Measurements from ENCODE around the gene ERMAP. TPM values are rescaled to one million over a fixed set of nuclear protein-coding genes. Genes with fewer than 3 reads are reported as not detected.
A peak's percentile ranks its signal among the peaks of the same experiment; 100 is the strongest.

ERMAP gene
- total and polyA plus RNA-seq, 7 donors, result 1.4 to 3.7 (median 2.0) TPM

DNA sequence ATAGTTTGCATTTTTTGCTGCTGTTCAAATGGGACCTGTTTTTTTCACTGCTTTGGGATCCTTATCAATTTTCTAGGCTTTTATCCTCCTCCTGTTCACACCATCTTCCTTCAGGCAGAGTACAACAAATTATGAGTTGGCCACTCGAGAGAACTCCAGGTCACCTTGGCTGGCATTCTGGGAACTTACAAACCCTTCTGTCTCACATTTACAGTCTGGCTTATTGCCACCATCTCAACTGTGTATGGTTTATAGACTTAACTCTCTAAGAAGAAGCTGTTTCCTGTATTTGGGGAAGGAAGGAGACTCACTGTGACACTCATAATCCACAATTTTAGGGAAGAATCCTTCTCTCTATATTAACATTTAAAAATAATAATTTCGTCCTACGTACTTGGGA, 24.1 kb downstream of the ERMAP start:
- peaks cover 0 to 28% of the 10 kb centered on the region in 2 donors for H3K36me3 ChIP-seq (ENCODE audit: insufficient read depth in 1 of 2, low read depth in 1 of 2)
- H3K27ac ChIP-seq, result no peak overlapping the region
- no peak for DNase-seq
- ATAC-seq, result no peak
- intact Hi-C loops (cut with DNase I), result loop anchor here in 1 of 2 donors (10.0 kb wide), 1 partner anchor 76 kb away; the partner anchor contains the start of genes C1orf50 and P3H1
- TF ChIP-seq, protein P1, sequence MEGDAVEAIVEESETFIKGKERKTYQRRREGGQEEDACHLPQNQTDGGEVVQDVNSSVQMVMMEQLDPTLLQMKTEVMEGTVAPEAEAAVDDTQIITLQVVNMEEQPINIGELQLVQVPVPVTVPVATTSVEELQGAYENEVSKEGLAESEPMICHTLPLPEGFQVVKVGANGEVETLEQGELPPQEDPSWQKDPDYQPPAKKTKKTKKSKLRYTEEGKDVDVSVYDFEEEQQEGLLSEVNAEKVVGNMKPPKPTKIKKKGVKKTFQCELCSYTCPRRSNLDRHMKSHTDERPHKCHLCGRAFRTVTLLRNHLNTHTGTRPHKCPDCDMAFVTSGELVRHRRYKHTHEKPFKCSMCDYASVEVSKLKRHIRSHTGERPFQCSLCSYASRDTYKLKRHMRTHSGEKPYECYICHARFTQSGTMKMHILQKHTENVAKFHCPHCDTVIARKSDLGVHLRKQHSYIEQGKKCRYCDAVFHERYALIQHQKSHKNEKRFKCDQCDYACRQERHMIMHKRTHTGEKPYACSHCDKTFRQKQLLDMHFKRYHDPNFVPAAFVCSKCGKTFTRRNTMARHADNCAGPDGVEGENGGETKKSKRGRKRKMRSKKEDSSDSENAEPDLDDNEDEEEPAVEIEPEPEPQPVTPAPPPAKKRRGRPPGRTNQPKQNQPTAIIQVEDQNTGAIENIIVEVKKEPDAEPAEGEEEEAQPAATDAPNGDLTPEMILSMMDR (IDR thresholded peaks at IDR 0.05), result no peak
- 62 to 73% (median 62%) methylated on average over 3 of the region's 3 CpGs for WGBS, 3 donors
- no peaks in the 10 kb centered on the region for H3K27me3 ChIP-seq (ENCODE audit: insufficient read depth in 3 of 3, low read length in 2 of 3)
- no peaks in the 10 kb centered on the region for H3K9me3 ChIP-seq
- H3K4me3 ChIP-seq, result no peak overlapping the region
- H3K4me1 ChIP-seq, result peaks cover 5% of the 10 kb centered on the region

DNA sequence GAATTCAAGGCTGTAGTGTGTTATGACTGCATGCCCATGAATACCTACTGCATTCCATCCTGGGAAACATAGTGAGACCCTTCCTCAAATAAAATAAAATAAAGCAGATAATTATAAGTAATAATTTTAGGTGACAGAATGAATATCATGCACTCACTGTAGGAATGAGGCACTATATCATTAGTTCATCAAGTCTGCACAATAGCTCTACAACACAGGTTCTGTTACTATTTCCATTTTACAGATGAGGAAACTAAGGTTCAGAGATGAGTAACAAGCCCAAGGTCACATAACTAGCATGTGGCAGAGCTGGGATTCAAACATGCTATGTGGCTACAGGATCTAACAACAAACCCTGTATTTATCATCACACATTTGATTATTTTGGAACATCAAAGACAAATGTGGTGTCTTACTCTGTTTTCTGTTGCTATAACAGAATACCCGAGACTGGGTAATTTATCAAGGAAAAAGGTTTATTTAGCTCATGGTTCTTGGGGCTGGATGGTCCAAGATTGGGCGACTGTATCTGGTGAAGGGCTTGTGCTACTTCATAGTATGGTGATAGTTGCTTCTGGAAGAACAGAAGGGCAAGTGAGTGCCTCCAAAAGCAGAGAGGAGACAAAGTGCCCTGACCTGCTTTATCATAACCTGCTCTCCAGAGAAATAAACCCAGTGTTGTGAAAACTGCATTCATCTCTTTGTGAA, 24.7 kb downstream of the ERMAP start:
- no peaks in the 10 kb centered on the region for H3K9me3 ChIP-seq
- H3K27me3 ChIP-seq (ENCODE audit: insufficient read depth in 3 of 3, low read length in 2 of 3), result no peaks in the 10 kb centered on the region
- ATAC-seq, result no peak
- WGBS, 3 donors, result 73 to 98% (median 95%) methylated on average over 2 of the region's 2 CpGs
- H3K4me3 ChIP-seq, result no peak overlapping the region
- no peak for DNase-seq
- intact Hi-C loops (cut with DNase I), result loop anchor here in 1 of 2 donors (10.0 kb wide), 1 partner anchor 77 kb away; the partner anchor contains the start of genes C1orf50 and P3H1
- TF ChIP-seq, protein P1 (IDR thresholded peaks at IDR 0.05), result no peak
- peaks cover 0 to 28% of the 10 kb centered on the region in 2 donors for H3K36me3 ChIP-seq (ENCODE audit: insufficient read depth in 1 of 2, low read depth in 1 of 2)
- peaks cover 5% of the 10 kb centered on the region for H3K4me1 ChIP-seq
- no peak overlapping the region for H3K27ac ChIP-seq

DNA sequence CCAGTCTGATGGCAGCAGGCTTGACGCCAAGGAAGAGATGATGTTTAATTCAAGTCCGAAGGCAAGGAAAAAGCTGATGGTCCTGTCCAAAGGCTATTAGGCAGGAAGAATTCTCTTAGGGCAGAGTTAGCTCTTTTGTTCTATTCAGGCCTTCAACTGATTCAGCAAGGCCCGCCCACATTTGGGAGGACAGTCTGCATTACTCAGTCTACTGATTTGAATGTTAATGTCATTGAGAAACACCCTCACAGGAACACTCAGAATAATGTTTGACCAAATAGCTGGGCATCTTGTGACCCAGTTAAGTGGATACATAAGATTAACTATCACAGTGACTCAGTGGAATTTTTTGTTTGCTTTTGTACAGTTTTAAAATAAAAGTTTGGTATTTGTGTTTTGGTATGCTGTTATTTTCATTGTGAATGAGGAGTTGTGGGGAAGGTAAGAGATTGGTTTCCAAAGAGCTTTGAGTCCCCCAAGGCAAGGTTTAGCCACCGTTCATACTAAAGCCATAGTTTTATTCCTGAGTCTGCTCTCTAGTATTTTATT, 27.7 kb downstream of the ERMAP start:
- Histone ChIP-seq H3K36me3 (ENCODE audit: insufficient read depth in 1 of 2, low read depth in 1 of 2) (peaks cover 2 to 23% of the 10 kb centered on the region in 2 donors), H3K9me3 (no peaks in the 10 kb centered on the region), H3K27me3 (ENCODE audit: insufficient read depth in 3 of 3, low read length in 2 of 3) (no peaks in the 10 kb centered on the region), H3K27ac (no peak overlapping the region), H3K4me1 (peaks cover 18% of the 10 kb centered on the region), H3K4me3 (no peak overlapping the region)
- no peak for DNase-seq
- intact Hi-C loops (cut with DNase I), result loop anchor here (1.0 to 10.0 kb wide), 2 partner anchors 26 to 80 kb away; partner anchors contain the start of genes C1orf50 (in 1 of the 2) and P3H1 (in 1 of the 2)
- WGBS, 3 donors, result 88 to 99% (median 91%) methylated on average over 4 of the region's 4 CpGs
- ATAC-seq, result no peak
- TF ChIP-seq, protein P1 (IDR thresholded peaks at IDR 0.05), result no peak

DNA sequence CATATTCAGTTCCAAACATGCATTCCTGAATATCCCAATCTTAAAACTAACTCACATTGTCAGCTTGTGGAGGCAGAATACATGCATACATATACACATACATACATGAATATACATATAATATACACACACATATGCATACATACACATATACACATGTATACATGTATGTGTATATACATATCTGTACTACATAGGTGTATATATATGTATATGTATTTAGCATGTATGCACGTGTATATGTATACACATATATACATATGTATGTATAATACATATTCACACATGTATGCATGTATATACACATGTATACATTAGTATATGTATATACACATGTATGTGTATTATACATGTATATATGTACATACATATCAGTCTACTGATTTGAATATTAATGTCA, 28.3 kb downstream of the ERMAP start:
- Histone ChIP-seq H3K4me1 (peaks cover 18% of the 10 kb centered on the region), H3K27me3 (ENCODE audit: insufficient read depth in 3 of 3, low read length in 2 of 3) (no peaks in the 10 kb centered on the region), H3K27ac (no peak overlapping the region), H3K36me3 (ENCODE audit: insufficient read depth in 1 of 2, low read depth in 1 of 2) (peaks cover 3 to 23% of the 10 kb centered on the region in 2 donors), H3K4me3 (peak overlapping the region; percentile 73), H3K9me3 (no peaks in the 10 kb centered on the region)
- ATAC-seq (no peak), DNase-seq (no peak)
- intact Hi-C loops (cut with DNase I), result loop anchor here in 1 of 2 donors (10.0 kb wide), 1 partner anchor 80 kb away; the partner anchor contains the start of genes C1orf50 and P3H1
- 56 to 68% (median 61%) methylated on average over 1 of the region's 1 CpG for WGBS, 3 donors
- TF ChIP-seq, protein P1 (IDR thresholded peaks at IDR 0.05), result no peak
